EH (cell line): ENCODE results near the gene PTGFRN.
"Not testable (repeated sequence)": the region's sequence is repeated elsewhere in the genome, so short reads cannot be mapped to it uniquely, and the experiment has no call there.

Experiments used
- DNase-seq: peaks from one replicate; pipeline ENCODE4 v3.0.0-alpha.2; 2015; ENCODE audit warnings: low read depth

The PTGFRN gene

DNA sequence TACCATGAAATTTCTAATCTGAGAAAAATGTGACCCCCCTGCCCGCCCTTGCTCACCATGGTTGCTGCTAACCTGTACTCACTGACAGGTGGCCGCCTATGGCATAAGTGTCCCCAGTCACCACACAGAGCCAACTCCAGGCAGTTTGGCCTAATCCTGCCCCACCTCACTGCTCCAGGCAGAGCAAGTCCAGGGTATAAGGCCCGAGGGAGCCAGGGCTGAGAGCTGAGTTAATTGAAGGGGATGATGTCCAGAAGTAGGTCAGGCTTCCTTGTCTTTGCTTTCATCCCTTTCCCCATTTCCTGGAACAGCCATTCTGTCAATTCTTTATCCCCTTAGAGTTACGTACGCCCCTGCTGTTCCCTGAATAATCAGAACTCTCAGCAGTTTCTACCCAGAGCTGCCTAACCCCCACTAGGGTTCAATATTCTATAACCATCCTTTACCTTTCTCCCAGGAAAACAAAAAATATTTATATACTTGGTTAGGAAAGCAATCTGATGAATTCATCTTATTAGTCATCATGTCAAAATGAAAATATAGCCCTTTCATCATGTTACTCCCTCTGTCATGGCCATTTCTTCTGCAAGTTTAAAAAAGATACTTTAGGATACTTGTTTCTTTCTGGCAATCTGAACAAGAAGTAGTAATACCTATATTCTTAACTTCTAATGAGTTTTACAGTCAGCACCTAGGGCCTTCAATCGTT is 62.4 kb downstream of the PTGFRN start:
- DNase-seq = no peak

- DNase-seq = no peak
These were observed 62.9 kb downstream of the PTGFRN start for GRCh38 chr1:116972674-116973030.

DNA sequence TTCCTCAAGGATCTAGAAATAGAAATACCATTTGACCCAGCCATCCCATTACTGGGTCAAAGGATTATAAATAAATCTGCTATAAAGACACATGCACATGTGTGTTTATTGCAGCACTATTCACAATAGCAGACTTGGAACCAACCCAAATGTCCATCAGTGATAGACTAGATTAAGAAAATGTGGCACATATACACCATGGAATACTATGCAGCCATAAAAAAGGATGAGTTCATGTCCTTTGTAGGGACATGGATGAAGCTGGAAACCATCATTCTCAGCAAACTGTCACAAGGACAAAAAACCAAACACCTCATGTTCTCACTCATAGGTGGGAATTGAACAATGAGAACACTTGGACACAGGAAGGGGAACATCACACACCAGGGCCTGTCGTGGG is 70.6 kb downstream of the PTGFRN start:
- not testable (repeated sequence) for DNase-seq

DNA sequence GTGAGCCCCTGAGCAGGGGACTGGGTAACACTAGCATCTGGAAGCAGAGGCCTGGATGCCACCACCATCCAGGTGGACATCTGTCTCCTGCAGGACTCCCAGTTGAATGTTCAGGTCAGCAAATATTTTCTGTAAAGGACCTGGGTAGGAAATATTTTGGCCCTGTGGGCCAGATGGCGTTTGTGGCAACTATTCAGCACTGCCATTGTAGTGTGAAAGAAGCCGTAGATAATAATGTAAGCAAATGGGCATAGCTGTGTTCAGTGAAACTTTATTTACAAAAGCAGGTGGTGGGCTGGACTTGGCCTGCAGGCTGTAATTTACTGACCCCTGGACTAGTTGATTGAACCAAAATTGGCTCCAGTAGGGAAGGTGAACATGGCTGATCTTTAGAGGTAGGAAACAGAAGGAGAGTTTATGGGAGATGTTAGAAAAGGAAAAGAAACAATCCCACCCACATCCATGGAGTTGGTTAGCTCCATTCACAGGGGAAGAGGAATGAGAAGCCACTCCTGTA is 71.9 kb downstream of the PTGFRN start:
- no peak for DNase-seq

DNA sequence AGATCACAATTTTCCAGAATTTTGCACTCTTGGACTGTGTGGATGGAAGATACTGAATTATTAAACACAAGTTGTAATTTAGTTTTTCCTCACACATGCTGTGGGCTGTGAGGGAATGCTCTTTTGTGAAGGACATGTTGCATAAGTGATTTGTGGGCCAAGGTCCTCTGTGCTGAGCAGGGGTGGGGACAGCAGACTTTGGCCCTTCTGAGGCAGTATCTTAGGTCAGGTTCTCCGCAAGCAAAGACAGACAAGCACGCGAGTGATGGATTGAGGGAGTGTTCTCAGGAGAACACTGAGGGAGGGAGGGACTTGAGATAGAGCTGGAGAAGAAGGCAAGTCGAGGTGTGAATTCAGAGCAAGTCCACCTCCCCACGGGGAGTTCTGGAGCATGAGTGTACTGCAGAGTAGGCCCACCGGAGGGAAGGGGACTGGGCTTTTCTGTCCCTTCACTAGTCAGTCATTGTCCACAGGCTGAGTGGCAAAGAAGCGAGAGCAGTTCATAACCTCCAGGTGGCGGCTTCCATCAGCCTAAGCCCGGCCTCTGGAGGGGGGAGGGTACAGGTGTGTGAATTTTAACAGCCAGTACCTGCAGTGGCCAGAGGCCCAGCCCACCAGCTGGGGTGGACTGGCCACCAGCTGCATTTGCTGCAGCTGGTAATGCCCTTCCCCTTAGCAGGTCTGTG is 72.7 kb downstream of the PTGFRN start:
- DNase-seq = no peak

DNA sequence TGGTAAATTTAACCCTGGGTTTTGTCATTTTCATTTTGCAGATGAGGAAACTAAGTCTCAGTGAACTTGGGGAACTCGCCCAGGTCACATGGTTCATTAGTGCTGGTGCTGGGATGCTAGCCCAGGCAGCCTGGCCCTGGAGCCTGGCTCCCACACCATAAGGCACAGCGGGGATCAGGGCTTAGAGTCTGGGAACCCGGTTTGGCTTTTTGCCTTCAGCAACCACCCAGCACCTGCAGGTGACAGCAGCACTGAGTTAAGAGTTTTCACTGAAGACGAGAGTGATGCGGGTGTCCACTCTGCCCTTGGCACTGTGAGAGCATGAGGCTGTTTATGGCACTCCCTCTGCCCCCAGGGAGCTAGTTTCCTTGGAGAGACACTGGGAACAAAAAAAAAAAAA is 73.4 kb downstream of the PTGFRN start:
- DNase-seq = no peak

- DNase-seq = no peak
These were observed 74.0 kb downstream of the PTGFRN start for GRCh38 chr1:116983678-116984077.

DNA sequence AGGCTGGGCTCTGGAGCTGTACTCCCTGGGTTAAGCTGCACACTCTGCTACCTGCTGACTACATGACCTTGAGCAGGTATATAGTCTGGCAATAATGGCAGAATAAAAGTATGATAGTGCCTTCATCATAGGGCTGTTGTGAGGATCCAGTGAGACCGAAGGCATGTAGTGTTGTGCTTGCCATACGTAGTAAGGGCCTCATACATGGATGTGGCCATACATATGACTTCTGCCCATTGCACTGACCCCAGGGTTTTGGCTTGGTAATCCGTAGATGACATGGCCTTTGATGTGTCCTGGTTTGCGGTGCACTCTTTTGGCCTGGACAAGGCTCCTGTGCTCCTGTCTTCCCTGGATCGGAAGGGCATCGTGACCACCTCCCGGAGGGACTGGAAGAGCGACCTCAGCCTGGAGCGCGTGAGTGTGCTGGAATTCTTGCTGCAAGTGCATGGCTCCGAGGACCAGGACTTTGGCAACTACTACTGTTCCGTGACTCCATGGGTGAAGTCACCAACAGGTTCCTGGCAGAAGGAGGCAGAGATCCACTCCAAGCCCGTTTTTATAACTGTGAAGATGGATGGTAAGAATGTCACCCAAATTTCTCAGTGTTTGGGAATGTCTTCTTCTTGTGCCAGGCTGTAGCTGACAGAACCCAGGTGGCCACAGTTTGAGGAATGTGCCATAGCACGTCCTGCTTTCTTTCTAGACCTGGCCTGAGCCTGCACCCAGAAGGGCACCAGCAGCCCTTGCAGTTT is 74.9 kb downstream of the PTGFRN start:
- DNase-seq = no peak

- DNase-seq = no peak
These were observed 76.9 kb downstream of the PTGFRN start for GRCh38 chr1:116986421-116987255.

DNA sequence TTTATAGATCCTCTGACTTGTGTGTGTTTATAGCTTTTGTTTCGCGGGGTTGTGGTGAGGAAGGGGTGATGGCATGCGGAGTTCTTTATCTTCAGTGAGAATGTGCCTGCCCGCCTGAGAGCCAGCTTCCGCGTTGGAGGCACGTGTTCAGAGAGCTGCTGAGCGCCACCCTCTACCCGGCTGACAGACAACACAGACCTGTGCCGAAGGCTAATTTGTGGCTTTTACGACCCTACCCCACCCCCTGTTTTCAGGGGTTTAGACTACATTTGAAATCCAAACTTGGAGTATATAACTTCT is 77.5 kb downstream of the PTGFRN start:
- no peak for DNase-seq

DNA sequence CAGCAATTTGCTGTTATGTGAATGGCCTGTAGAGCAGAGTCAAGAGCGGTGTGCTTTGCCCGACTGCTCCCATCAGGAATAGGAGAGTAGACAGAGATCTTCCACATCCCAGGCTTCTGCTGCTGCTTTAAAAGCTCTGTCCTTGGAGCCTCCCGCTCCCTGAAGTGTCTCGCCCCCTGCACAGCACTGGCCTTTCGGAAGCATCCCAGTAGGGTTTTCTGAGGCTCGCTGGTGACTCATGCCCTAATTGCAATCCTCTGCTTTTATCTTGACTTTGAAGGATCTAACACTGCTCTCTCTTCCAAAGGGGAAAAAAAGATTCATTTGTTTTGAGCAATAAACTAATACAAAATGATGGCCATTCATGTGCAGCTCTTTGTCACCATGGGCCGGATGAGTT is 78.5 kb downstream of the PTGFRN start:
- DNase-seq = peak; percentile 1

DNA sequence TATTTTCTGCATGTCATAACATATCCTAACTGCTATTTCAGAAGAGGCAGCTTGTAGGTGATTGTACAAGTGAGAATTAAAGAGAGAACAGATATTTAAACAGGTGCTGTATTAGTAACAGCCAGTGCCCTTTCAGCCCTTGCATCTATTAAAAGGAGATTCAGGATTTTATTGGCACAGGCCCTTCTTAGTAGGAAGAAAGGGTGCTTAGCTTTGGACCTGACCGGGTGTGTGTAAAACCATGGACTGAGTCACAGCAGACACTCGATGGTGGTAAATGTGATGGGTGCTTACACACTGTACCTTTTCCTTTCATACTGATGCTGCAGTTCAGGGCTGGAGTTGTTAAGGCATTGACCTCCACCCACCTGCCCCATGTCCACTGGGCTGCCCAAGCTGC is 79.2 kb downstream of the PTGFRN start:
- no peak for DNase-seq

GRCh38 chr1:116989835-116990234 is 80.1 kb downstream of the PTGFRN start:
- DNase-seq = no peak

DNA sequence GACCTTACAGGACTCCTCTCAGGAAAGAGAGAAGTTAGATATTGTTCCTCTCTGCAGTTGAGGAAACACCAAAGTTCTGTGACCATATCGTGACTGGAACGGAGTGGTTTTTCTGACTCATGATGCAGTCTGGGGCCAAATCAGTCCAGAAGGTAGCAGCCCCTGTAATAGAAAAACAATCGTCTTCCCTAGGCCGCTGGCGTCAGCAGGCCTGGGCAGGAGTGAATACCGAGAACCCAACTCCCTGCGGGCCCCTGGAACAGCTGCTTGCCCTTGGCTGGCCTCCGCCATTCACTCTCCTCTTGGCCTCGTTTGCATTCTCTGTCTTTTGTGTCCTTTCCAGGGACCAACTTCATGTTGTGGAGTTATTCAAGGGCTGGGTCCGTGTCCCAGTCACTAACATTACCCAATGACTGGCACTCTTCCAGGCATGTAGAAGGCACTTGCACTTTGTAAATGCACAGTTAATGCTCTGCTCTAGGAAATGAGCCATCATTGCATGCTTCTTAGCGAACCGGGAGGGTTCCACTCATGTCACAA is 81.0 kb downstream of the PTGFRN start:
- no peak for DNase-seq

- DNase-seq = no peak
These were observed 81.6 kb downstream of the PTGFRN start for GRCh38 chr1:116991171-116991845.

- DNase-seq = no peak
These were observed 82.2 kb downstream of the PTGFRN start for GRCh38 chr1:116991918-116992317.

GRCh38 chr1:116993286-116993685 is 83.6 kb downstream of the PTGFRN start:
- DNase-seq = no peak

DNA sequence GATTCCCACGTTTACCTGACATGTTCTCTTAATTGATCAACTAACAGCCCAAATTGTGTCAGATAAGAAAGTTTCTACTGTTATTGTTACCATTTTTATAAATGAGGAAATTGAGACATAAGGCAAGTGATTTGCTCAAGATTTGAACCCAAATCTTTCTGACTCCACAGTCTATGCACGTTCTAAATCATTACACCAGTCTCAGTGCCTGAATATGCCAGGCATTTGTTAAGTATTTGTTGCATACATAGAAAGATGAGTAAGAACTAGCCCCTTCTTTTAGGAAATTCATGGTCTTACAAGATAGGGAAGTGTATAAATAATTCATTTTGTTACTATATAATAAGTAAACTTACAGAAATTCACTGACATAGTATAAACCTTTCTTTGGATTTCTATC is 84.7 kb downstream of the PTGFRN start:
- no peak for DNase-seq

DNA sequence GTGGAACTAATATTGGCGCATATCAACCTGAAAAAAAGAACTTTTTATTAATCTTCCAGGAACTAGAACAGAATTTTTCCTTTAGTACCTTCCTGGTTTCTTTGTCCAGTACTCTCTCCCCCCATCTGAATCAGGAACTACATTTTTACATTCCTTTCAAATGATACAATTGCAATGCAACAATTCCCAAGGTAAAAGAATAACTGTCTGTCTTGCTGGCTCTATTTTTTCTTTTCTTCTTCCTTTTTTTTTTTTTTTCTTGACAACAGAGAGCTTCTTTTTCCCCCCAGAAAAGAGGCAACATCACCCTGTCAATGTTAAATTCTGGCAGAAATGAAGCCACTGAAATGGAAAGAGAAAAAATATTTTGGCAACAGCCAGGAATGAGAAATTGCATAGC is 87.3 kb downstream of the PTGFRN start:
- DNase-seq = no peak

DNA sequence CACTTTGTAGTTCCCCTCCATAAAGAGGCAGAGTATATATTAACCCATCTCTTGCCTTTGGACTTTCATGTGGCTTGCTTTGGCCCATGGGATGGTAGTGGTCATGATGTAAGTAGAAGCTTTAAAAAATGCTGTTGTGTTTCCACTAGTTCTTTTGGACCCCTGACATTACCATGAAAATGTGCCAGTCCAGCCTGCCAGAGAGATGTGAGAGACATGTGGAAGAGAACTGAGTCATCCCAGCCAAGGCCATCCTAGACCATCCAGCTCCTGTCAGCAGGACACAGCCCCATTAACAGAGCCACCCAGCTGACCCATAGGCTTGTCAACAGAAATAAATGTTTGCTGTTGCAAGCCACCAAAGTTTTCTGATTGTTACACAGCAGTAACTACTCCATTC is 87.9 kb downstream of the PTGFRN start:
- DNase-seq = peak; percentile 1

DNA sequence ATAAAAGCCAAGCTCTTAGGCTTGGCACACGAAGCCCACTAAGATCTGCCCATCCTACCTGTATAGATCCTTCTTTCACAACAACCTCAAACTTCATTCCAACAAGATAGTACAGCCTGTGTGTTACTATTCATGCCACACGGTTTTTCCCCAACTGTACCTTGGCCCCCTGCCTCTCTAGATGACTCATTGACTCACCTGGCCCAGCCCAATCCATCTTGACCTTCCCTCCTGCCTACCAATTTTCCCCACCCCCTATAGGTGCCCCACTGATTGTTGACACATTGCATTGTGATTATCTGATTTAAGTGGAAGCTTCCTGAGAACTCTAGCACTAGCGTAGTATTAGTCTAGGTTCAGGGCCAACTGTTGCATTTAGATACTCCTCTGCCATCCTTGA is 89.9 kb downstream of the PTGFRN start:
- DNase-seq = no peak

DNA sequence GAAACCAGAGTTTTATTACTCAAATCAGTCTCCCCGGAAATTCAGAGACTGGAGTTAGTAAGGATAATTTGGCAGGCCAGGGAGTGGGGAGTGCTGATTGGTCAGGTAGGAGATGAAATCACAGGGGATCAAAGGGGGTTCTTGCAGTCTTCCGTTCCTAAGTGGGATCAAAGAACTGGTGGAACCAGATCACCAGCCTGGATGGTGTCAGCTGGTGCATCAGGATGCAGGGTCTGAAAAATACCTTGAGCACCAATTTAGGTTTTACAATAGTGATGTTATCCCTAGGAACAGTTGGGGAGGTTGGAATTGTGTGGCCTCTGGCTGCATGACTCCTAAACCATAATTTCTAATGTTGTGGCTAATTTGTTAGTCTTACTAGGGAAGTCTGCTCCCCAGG is 90.4 kb downstream of the PTGFRN start:
- no peak for DNase-seq
